Keratinocyte (primary cell): Measurements from ENCODE around the gene RPS27L. TPM values are rescaled to one million over a fixed set of nuclear protein-coding genes. Genes with fewer than 3 reads are reported as not detected.

Experiments used
- DNase-seq: peaks from one replicate; pipeline ENCODE4 v3.0.0-alpha.2; 2011; ENCODE audit warnings: low read depth, missing footprints, low spot score
- FAIRE-seq: peaks from 2 replicates; lab custom pipeline; 2011; peaks lifted over from hg19 to GRCh38; lab: Jason Lieb, UNC
- H2AFZ ChIP-seq: 2 replicates; pipeline ENCODE4 v1.6.0; 2012; ENCODE audit warnings: low read length, control low read depth, inconsistent platforms; ENCODE audit not compliant: control insufficient read depth
- H3K27ac ChIP-seq: 2 replicates; pipeline ENCODE4 v1.5.1; 2011; ENCODE audit warnings: low read length; ENCODE audit not compliant: control insufficient read depth, insufficient read depth
- H3K27me3 ChIP-seq: 3 replicates; pipeline ENCODE4 v1.6.0; 2011; ENCODE audit warnings: low read length; ENCODE audit not compliant: control insufficient read depth, insufficient read depth; ENCODE audit errors: extremely low read depth
- H3K36me3 ChIP-seq, 2 experiments: 2 replicates in 1 of 2; 3 replicates in 1 of 2; pipeline ENCODE4 v1.5.1; 2011; ENCODE audit warnings: low read length in 2 of 2, mild to moderate bottlenecking in 1 of 2; ENCODE audit not compliant: control insufficient read depth in 2 of 2, insufficient read depth in 2 of 2; ENCODE audit errors: extremely low read depth in 1 of 2
- H3K4me1 ChIP-seq: 3 replicates; pipeline ENCODE4 v1.5.1; 2011; ENCODE audit warnings: low read length; ENCODE audit not compliant: control insufficient read depth, insufficient read depth; ENCODE audit errors: extremely low read depth
- H3K4me2 ChIP-seq: 3 replicates; pipeline ENCODE4 v1.6.0; 2011; ENCODE audit warnings: low read depth, low read length; ENCODE audit not compliant: control insufficient read depth, insufficient read depth; ENCODE audit errors: extremely low read depth
- H3K4me3 ChIP-seq, 3 experiments: fragments of 200-600 bp in 1 of 3; sonication (generic) in 1 of 3; 2 replicates in 2 of 3; 3 replicates in 1 of 3; pipeline ENCODE4 v1.5.1; 2011 to 2016; ENCODE audit warnings: low read length in 3 of 3, mild to moderate bottlenecking in 3 of 3, control low read depth in 2 of 3, inconsistent platforms in 1 of 3, low read depth in 1 of 3, mixed read lengths in 1 of 3, mixed run types in 1 of 3, moderate library complexity in 1 of 3; ENCODE audit not compliant: control insufficient read depth in 2 of 3, insufficient read depth in 2 of 3; ENCODE audit errors: extremely low read depth in 1 of 3
- H3K79me2 ChIP-seq: 2 replicates; pipeline ENCODE4 v1.6.0; 2012; ENCODE audit warnings: low read length; ENCODE audit not compliant: control insufficient read depth, insufficient read depth
- H3K9ac ChIP-seq: 3 replicates; pipeline ENCODE4 v1.6.0; 2011; ENCODE audit warnings: low read length; ENCODE audit not compliant: control insufficient read depth, insufficient read depth; ENCODE audit errors: extremely low read depth
- H3K9me1 ChIP-seq: 3 replicates; pipeline ENCODE4 v1.6.0; 2011; ENCODE audit warnings: low read length; ENCODE audit not compliant: control insufficient read depth, insufficient read depth; ENCODE audit errors: extremely low read depth
- H3K9me3 ChIP-seq: 2 replicates; pipeline ENCODE4 v1.5.1; 2012; ENCODE audit warnings: low read depth, low read length; ENCODE audit not compliant: control insufficient read depth
- H4K20me1 ChIP-seq: 3 replicates; pipeline ENCODE4 v1.6.0; 2011; ENCODE audit warnings: low read length; ENCODE audit not compliant: control insufficient read depth, insufficient read depth; ENCODE audit errors: extremely low read depth
- CTCF ChIP-seq, 3 experiments: IDR thresholded peaks in 1 of 3; conservative IDR thresholded peaks in 1 of 3; optimal IDR thresholded peaks in 1 of 3; 2 replicates in 2 of 3; 3 replicates in 1 of 3; pipeline versions ENCODE3 to v1.5.1; 2011; ENCODE audit warnings: low read length in 3 of 3, mild to moderate bottlenecking in 3 of 3, moderate library complexity in 2 of 3, control low read depth in 1 of 3, inconsistent platforms in 1 of 3; ENCODE audit not compliant: insufficient read depth in 2 of 3; ENCODE audit errors: extremely low read depth in 1 of 3
- EZH2 ChIP-seq: IDR thresholded peaks from one replicate; pipeline ENCODE4 v1.6.1; 2012; ENCODE audit warnings: inconsistent platforms, mild to moderate bottlenecking, low read length, moderate library complexity
- dilution Hi-C: fragments of 300-500 bp; cut with MboI; formaldehyde crosslinking; loops from one replicate; pipeline ENCODE4 v1.7.0; 2020; ENCODE audit warnings: low sequenced_read_pairs; ENCODE audit not compliant: extremely low pct_ligation_motif_present
- polyA plus RNA-seq, 5 experiments: library from polyadenylated mRNA; depleted of rRNA in 3 of 5; stranded (reverse) in 3 of 5; stranded (forward) in 1 of 5; unstranded in 1 of 5; fragments of >200 nt; gene quantifications; 1 replicate in 1 of 5; 2 replicates in 3 of 5; 3 replicates in 1 of 5; pipeline versions ENCODE4 v1.2.1 to v1.2.3, GENCODE V29; 2011 to 2012; ENCODE audit warnings: missing spikeins in 2 of 5, low read depth in 1 of 5, low replicate concordance in 1 of 5

The RPS27L gene
- polyA plus RNA-seq, 1 donor (not counting 4 experiments of a cell fraction or from before 2014, with no cell fraction given) = 208 TPM

GRCh38 chr15:63181648-63182047, 24.4 kb upstream of the RPS27L start:
- Histone ChIP-seq H3K36me3 (no peaks in the 10 kb centered on the region), H4K20me1 (no peaks in the 10 kb centered on the region), H3K27ac (no peak overlapping the region), H3K27me3 (no peaks in the 10 kb centered on the region), H3K4me1 (peaks cover 30% of the 10 kb centered on the region), H3K9me3 (no peaks in the 10 kb centered on the region), H2AFZ (no peak overlapping the region), H3K4me2 (no peak overlapping the region), H3K4me3 (no peak overlapping the region), H3K9ac (no peak overlapping the region), H3K9me1 (no peaks in the 10 kb centered on the region), H3K79me2 (no peaks in the 10 kb centered on the region)
- no peak for DNase-seq
- dilution Hi-C loops = no loop called here
- TF ChIP-seq CTCF (optimal IDR thresholded peaks at IDR 0.05 in 1 of 3, IDR thresholded peaks at IDR 0.05 in 1 of 3, conservative IDR thresholded peaks at IDR 0.05 in 1 of 3; ENCODE audit: extremely low read depth in 1 of 3, insufficient read depth in 2 of 3, low read length in 3 of 3) (no peak), EZH2 (no peak)
- FAIRE-seq = no peak

GRCh38 chr15:63180746-63181145, 23.5 kb upstream of the RPS27L start:
- TF ChIP-seq EZH2 (no peak), CTCF (optimal IDR thresholded peaks at IDR 0.05 in 1 of 3, IDR thresholded peaks at IDR 0.05 in 1 of 3, conservative IDR thresholded peaks at IDR 0.05 in 1 of 3; ENCODE audit: extremely low read depth in 1 of 3, insufficient read depth in 2 of 3, low read length in 3 of 3) (no peak)
- no peak overlapping the region for H3K9ac ChIP-seq
- no peak overlapping the region for H3K4me2 ChIP-seq
- no peaks in the 10 kb centered on the region for H3K36me3 ChIP-seq
- dilution Hi-C loops = no loop called here
- no peaks in the 10 kb centered on the region for H3K9me1 ChIP-seq
- H3K27me3 ChIP-seq = no peaks in the 10 kb centered on the region
- FAIRE-seq (no peak), DNase-seq (no peak)
- H3K4me3 ChIP-seq = no peak overlapping the region
- no peak overlapping the region for H2AFZ ChIP-seq
- no peaks in the 10 kb centered on the region for H4K20me1 ChIP-seq
- H3K9me3 ChIP-seq = no peaks in the 10 kb centered on the region
- no peaks in the 10 kb centered on the region for H3K79me2 ChIP-seq
- H3K27ac ChIP-seq = no peak overlapping the region
- H3K4me1 ChIP-seq = peaks cover 29% of the 10 kb centered on the region
